Body of pancreas (tissue), 4 donors: Measurements from ENCODE around the gene PDLIM3.

Experiments
- CTCF ChIP-seq, 7 experiments: fragments of 450-650 bp in 4 of 7; fragments of 200-600 bp in 3 of 7; sonication (generic) in 3 of 7; IDR thresholded peaks; one replicate each; pipeline ENCODE4 v1.5.1; 2016 to 2019; ENCODE audit warnings: antibody characterized with exemption in 7 of 7
- POLR2A ChIP-seq, 3 donors: fragments of 450-650 bp; IDR thresholded peaks; one replicate each; pipeline ENCODE4 v1.6.1; 2016; ENCODE audit warnings: antibody characterized with exemption in 3 of 3, mild to moderate bottlenecking in 2 of 3

GRCh38 chr4:185512516-185512915 is 22.8 kb downstream of the PDLIM3 start:
- TF ChIP-seq CTCF (IDR thresholded peaks at IDR 0.05) (no peak), POLR2A (IDR thresholded peaks at IDR 0.05) (no peak)
